ENCODE measurements around the gene LIG4.

Gene LIG4

DNA sequence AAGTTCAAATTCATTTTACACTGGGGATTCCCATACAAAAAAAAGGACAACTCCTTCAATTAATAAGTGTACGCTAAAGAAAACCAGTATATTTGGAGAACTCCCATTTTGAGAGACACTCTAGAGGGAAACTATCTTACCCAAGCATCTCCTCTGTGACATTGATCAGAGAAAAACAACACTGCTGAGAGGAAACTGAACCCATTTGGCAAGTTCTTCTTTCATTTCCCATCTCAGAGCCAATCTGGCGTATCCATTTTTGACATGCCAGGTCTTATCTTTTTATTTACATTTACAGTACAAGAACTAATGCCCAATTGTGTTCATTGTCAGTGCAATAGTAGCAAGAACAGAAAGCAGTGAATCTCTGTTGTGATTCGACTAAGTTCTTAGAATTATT lies 30.1 kb downstream of the LIG4 start:
- no peak overlapping the region for H3K27ac ChIP-seq

GRCh38 chr13:108182652-108183051 lies 32.7 kb downstream of the LIG4 start:
- H3K27ac ChIP-seq, result no peak overlapping the region
- no peak for TF ChIP-seq ZFX (IDR thresholded peaks at IDR 0.05)
- TF ChIP-seq, protein P1, sequence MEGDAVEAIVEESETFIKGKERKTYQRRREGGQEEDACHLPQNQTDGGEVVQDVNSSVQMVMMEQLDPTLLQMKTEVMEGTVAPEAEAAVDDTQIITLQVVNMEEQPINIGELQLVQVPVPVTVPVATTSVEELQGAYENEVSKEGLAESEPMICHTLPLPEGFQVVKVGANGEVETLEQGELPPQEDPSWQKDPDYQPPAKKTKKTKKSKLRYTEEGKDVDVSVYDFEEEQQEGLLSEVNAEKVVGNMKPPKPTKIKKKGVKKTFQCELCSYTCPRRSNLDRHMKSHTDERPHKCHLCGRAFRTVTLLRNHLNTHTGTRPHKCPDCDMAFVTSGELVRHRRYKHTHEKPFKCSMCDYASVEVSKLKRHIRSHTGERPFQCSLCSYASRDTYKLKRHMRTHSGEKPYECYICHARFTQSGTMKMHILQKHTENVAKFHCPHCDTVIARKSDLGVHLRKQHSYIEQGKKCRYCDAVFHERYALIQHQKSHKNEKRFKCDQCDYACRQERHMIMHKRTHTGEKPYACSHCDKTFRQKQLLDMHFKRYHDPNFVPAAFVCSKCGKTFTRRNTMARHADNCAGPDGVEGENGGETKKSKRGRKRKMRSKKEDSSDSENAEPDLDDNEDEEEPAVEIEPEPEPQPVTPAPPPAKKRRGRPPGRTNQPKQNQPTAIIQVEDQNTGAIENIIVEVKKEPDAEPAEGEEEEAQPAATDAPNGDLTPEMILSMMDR (conservative IDR thresholded peaks at IDR 0.05), result no peak

More for the DNA sequence above, 30.1 kb downstream of the LIG4 start:
- no peak for TF ChIP-seq ZFX (IDR thresholded peaks at IDR 0.05)
- TF ChIP-seq, protein P1 (conservative IDR thresholded peaks at IDR 0.05), result no peak

- TF ChIP-seq, protein P1 (conservative IDR thresholded peaks at IDR 0.05), result no peak
- no peak for TF ChIP-seq ZFX (IDR thresholded peaks at IDR 0.05)
- H3K27ac ChIP-seq, result no peak overlapping the region
These were observed 37.3 kb downstream of the LIG4 start for GRCh38 chr13:108178078-108178477.

DNA sequence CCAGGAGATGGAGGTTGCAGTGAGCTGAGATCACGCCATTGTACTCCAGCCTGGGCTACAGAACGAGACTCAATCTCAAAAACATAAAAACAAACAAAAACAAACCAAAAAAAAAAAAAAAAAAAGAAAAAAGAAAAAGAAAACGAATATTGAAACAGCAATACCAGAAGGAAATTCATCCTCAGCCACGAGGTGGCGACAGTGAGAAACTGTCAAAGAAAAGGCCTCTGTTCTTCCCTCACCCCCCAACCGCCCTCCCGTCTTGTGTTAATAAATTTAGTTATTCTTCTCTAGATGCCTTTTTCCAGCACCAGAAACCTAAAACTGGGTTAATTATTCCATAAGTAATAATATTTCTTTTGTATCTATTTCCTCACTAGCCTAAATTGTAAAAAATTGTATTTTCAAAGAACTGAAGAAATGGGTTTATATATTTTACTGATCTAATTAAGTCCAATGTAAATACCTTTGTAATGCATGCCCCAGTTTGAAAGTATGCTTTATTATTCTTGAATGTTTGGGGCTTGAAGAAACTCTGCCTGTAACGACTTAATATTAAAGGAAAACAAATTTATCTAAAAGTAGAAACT lies 38.6 kb downstream of the LIG4 start:
- TF ChIP-seq, protein P1 (conservative IDR thresholded peaks at IDR 0.05), result peak; percentile 73
- no peak for TF ChIP-seq ZFX (IDR thresholded peaks at IDR 0.05)
- H3K27ac ChIP-seq, result no peak overlapping the region

DNA sequence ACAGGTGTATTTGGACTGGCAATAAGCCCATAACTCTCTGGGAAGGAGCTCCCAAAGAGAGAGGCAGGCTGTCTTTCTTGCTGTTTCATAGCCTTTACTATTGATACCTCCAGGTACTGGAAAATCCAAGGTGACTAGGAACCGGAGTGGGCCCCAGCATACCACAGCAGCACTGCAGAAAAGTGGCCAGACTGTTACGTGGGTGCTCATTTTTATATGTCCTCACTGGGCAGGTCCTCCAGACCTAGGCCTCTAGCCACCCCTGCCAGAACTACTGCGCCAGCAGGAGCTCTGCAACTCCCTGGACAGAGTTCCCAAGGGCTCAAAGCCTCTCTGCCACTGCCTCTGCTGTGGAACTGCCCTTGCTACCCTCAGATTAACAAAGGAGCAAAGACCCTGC lies 46.4 kb downstream of the LIG4 start:
- H3K27ac ChIP-seq, result no peak overlapping the region
- no peak for TF ChIP-seq ZFX (IDR thresholded peaks at IDR 0.05)
- TF ChIP-seq, protein P1 (conservative IDR thresholded peaks at IDR 0.05), result no peak

DNA sequence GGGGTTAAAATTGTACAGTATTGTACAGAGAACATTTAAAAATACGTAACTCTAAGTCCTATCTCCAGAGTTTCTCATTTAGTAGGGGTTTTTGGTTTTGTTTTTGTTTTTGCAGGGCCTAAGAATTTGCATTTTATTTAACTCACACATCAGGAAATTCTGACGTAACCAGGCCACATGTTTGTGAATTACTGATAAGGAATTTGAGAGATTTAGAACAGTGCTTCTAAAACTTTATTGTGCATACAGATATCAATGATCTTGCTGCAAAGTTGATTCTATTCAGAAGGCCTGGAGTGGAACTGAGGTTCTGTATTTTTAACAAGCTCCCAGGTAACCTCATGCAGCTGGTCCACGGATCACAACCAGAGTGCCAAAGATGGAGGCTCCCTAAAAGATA lies 49.3 kb downstream of the LIG4 start:
- no peak overlapping the region for H3K27ac ChIP-seq
- TF ChIP-seq, protein P1 (conservative IDR thresholded peaks at IDR 0.05), result no peak
- TF ChIP-seq ZFX (IDR thresholded peaks at IDR 0.05), result no peak

DNA sequence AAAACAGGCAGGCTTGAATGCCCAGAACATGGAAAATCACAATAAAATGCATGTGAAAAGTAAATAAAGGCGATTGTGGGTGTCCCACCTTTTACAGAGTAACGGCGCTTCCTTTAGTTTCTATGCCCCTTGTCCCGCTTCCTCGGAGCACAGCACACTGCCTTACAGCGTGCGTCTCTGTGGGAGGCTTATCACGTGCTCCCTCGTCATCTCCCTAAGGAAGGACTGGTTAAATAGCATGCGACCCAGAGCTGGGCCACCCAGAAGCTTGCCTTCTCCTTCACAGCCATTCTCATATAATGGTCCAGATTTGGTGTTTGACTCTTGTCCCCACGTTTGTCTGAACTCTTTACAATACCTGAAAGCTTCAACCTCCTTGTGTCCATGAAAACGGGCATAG lies 56.6 kb downstream of the LIG4 start:
- H3K27ac ChIP-seq, result no peak overlapping the region
- TF ChIP-seq ZFX (IDR thresholded peaks at IDR 0.05), result no peak
- TF ChIP-seq, protein P1 (conservative IDR thresholded peaks at IDR 0.05), result no peak

All from C4-2B (cell line).